Spinal cord (tissue), 10 donors: ENCODE data around the gene DDX28. TPM values are rescaled to one million over a fixed set of nuclear protein-coding genes. Genes with fewer than 3 reads are reported as not detected.
"Not testable (repeated sequence)": the region's sequence is repeated elsewhere in the genome, so short reads cannot be mapped to it uniquely, and the experiment has no call there.

ENCODE experiments used
- DNase-seq, 6 donors: peaks; one replicate each; pipeline versions ENCODE4 v3.0.0 to v3.0.0-alpha.2; 2013 to 2015; ENCODE audit warnings: low spot score in 6 of 6, low read depth in 4 of 6
- H3K27ac ChIP-seq: one replicate; pipeline ENCODE4 v1.5.1; 2013; ENCODE audit warnings: low read depth, low read length, control low read depth
- H3K27me3 ChIP-seq: one replicate; pipeline ENCODE4 v1.6.1; 2013; ENCODE audit warnings: low read length; ENCODE audit not compliant: control insufficient read depth, insufficient read depth
- H3K36me3 ChIP-seq: one replicate; pipeline ENCODE4 v1.6.1; 2013; ENCODE audit warnings: low read length; ENCODE audit not compliant: control insufficient read depth, insufficient read depth
- H3K4me1 ChIP-seq: one replicate; pipeline ENCODE4 v1.6.1; 2013; ENCODE audit warnings: low read length; ENCODE audit not compliant: control insufficient read depth, insufficient read depth
- H3K4me3 ChIP-seq: one replicate; pipeline ENCODE4 v1.5.1; 2013; ENCODE audit warnings: low read depth, low read length, control low read depth
- H3K9me3 ChIP-seq: one replicate; pipeline ENCODE4 v1.6.1; 2013; ENCODE audit warnings: low read length; ENCODE audit not compliant: control insufficient read depth, insufficient read depth
- WGBS: methylation state at CpG from one replicate; pipeline ENCODE4 v1.1.5; 2013; ENCODE audit warnings: missing lambda C conversion rate; ENCODE audit not compliant: insufficient coverage; 5-methylcytosine and 5-hydroxymethylcytosine counted together
- polyA plus RNA-seq, 2 donors: library from polyadenylated mRNA; unstranded; fragments of 120-200 nt; gene quantifications; one replicate each; pipeline ENCODE4 v1.2.1, GENCODE V29; 2013; ENCODE audit not compliant: insufficient read length in 2 of 2
- total RNA-seq, 2 donors: library from RNA; depleted of rRNA in 1 of 2; stranded (reverse); fragments of 120-200 nt in 1 of 2; fragments of >200 nt in 1 of 2; gene quantifications; one replicate each; pipeline versions ENCODE4 v1.2.3 to v1.2.4, GENCODE V29; 2013 to 2014
- donor health status: healthy.

DDX28 gene
- total and polyA plus RNA-seq, 4 donors: 6.9 to 9.7 (median 7.8) TPM

DNA sequence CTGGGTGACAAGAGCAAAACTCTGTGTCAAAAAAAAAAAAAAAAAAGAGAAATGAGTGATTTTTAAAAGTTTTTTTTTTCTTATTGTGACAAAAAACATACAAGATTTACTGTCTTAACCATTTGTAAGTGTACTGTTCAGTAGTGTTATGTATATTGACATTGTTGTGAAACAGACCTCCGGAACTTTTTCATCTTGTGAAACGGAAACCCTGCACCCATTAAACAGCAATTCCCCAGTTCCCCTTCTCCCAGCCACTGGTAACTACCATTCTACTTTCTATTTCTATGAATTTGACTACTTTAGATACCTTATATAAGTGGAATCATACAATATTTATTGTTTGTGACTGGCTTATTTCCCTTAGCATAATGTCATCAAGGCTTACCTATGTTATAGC is 18.8 kb upstream of the DDX28 start:
- WGBS: no CpG with 5 or more reads among the region's 2 CpGs
- no peaks in the 10 kb centered on the region for H3K9me3 ChIP-seq
- H3K4me3 ChIP-seq: no peak overlapping the region
- DNase-seq: no peak
- H3K27me3 ChIP-seq: no peaks in the 10 kb centered on the region
- peaks cover 37% of the 10 kb centered on the region for H3K36me3 ChIP-seq
- H3K4me1 ChIP-seq: no peaks in the 10 kb centered on the region
- no peak overlapping the region for H3K27ac ChIP-seq

DNA sequence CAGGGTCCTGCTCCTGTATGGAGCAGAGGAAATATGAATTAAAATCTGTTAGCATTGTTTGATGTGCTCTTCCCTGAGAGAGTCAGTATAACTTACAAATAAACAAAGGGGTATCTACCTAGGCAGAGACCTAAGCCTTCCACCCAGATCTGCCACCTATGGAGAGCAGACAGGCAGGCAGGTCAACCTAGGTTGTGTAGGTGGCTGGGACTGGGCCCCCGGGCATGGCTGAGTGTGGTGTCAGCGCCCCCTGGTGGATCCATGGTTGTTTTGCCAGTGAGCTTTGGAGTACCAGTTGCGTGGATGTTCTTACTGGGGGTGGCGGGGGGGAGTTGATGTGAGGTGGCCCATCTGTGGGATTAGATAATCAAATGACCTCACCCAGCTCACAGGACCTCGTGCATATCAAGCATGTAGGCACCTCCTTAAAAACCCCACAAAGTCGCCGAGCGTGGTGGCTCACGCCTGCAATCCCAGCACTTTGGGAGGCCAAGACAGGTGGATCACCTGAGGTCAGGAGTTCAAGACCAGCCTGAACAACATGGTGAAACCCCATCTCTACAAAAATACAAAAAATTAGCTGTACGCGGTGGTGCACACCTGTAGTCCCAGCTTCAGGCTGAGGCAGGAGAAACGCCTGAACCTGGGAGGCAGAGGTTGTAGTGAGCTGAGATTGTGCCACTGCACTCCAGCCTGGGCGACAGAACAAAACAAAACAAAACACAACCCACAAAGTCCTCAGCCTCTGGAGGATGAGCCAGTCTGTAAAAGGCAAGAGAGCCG is 17.7 kb upstream of the DDX28 start:
- WGBS: 89% methylated on average over 7 of the region's 14 CpGs
- Histone ChIP-seq H3K27ac (no peak overlapping the region), H3K4me1 (no peaks in the 10 kb centered on the region), H3K36me3 (peaks cover 36% of the 10 kb centered on the region), H3K27me3 (no peaks in the 10 kb centered on the region), H3K4me3 (no peak overlapping the region), H3K9me3 (no peaks in the 10 kb centered on the region)
- DNase-seq: peak in 4 of 6 donors; percentile 17 to 79 (median 56)

DNA sequence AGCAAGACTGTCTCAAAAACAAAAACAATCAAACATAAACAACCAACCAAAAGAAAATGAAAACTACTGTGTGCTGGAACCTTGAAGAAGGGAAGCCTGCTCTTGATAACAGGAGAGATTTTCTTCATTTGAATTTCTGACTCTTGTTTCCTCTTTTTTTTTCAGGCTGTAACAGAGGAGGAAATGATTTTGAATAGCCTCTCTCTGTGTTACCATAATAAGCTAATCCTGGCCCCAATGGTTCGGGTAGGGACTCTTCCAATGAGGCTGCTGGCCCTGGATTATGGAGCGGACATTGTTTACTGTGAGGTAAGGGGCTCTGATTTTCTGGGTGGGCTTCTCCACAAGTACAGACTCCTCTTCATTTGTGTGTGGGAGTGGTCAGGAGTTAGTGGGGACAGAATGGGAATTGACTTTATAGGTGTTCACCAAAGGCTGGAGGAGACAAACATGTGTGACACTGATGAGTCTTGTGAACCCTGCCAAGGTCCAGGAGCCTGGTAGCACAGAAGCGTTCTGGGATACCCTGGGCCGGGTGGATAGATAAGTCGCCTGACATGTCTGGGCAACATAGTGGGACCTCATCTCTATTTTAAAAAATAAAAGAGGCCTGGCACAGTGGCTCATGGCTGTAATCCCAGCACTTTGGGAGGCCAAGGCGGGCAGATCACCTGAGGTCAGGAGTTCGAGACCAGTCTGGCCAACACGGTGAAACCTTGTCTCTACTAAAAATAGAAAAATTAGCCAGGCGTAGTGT is 15.0 kb upstream of the DDX28 start:
- WGBS: 97% methylated on average over 7 of the region's 9 CpGs
- Histone ChIP-seq H3K4me3 (no peak overlapping the region), H3K36me3 (peaks cover 24% of the 10 kb centered on the region), H3K27me3 (no peaks in the 10 kb centered on the region), H3K9me3 (no peaks in the 10 kb centered on the region), H3K4me1 (no peaks in the 10 kb centered on the region), H3K27ac (no peak overlapping the region)
- no peak for DNase-seq

DNA sequence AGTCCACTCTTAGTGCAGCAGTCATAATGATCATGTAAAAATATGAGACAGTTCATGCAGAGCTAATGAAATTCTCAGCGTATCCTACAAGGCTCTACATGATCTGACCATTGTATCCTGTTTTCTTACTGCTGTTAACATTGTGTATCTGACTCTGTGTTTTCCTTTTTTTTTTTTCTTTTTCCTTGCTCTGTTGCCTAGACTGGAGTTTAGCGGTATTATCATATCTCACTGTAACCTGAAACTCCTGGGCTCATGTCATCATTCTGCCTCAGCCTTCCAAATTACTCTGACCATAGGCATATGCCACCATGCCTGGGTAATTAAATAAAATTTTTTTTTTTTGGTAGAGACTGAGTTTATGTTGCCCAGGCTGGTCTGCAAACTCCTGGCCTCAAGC is 12.2 kb upstream of the DDX28 start:
- DNase-seq: no peak
- Histone ChIP-seq H3K36me3 (peaks cover 18% of the 10 kb centered on the region), H3K27me3 (no peaks in the 10 kb centered on the region), H3K27ac (no peak overlapping the region), H3K9me3 (no peaks in the 10 kb centered on the region), H3K4me1 (no peaks in the 10 kb centered on the region), H3K4me3 (no peak overlapping the region)
- WGBS: no CpG with 5 or more reads among the region's 2 CpGs

DNA sequence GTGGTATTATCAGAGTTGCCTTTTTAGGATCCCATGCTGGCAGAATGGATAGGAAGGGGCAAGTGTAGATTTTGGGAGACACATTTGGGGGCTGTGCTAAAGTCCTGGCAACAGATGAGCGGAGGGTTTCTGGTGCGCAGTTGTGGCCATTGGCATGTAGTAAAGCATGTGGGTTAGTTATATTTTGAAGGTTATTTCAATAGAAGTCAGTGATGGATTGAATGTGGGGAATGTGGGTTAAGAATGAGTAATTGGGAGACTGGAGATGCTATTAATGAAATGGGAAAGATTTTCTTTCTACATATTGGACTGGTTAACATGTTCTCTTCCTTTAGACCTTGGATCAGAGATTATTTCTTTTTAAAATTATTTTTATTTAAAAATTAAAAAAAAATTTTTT is 10.1 kb upstream of the DDX28 start:
- no peaks in the 10 kb centered on the region for H3K27me3 ChIP-seq
- H3K36me3 ChIP-seq: peaks cover 10% of the 10 kb centered on the region
- no peaks in the 10 kb centered on the region for H3K9me3 ChIP-seq
- DNase-seq: no peak
- H3K4me3 ChIP-seq: no peak overlapping the region
- WGBS: 88% methylated on average over 2 of the region's 2 CpGs
- no peaks in the 10 kb centered on the region for H3K4me1 ChIP-seq
- no peak overlapping the region for H3K27ac ChIP-seq

DNA sequence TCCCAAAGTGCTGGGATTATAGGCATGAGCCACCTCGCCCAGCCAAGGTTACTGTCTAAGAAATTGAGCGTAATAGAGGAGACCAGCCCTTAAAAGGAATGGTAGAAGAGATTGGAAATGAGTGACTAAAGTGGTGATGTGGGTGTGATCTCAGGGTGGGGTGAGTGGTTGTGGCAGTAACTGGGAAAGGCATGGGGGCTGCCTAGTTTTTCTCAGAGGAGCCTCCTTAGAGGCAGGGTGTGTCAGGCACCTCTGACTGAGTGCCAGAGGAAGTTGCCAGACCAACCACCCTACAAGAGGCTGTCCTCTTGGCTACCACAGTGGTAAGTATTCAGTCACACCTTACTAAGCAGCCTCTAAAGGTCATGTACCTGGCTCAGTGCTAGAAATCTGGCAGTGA is 8.9 kb upstream of the DDX28 start:
- WGBS: 96% methylated on average over 2 of the region's 2 CpGs
- no peak for DNase-seq

DNA sequence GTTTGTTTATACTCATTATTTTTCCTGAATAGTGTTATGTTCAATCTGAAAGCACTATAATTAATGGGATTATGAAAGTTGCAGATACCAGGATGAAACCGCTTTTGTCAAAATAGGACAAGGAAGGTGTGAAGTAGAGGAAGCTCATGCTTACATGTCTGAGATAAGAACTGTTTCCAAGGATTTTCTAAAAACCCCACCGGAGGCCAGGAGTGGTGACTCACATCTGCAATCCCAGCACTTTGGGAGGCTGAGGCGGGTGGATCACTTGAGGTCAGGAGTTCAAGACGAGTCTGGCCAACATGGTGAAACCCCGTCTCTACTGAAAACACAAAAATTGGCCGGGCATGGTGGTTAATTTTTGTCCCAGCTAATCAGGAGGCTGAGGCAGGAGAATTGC is 7.1 kb upstream of the DDX28 start:
- peaks cover 26% of the 10 kb centered on the region for H3K36me3 ChIP-seq

More for the DNA sequence above, 8.9 kb upstream of the DDX28 start:
- Histone ChIP-seq H3K27ac (no peak overlapping the region), H3K27me3 (no peaks in the 10 kb centered on the region), H3K4me1 (no peaks in the 10 kb centered on the region), H3K36me3 (peaks cover 18% of the 10 kb centered on the region), H3K4me3 (no peak overlapping the region), H3K9me3 (no peaks in the 10 kb centered on the region)

DNA sequence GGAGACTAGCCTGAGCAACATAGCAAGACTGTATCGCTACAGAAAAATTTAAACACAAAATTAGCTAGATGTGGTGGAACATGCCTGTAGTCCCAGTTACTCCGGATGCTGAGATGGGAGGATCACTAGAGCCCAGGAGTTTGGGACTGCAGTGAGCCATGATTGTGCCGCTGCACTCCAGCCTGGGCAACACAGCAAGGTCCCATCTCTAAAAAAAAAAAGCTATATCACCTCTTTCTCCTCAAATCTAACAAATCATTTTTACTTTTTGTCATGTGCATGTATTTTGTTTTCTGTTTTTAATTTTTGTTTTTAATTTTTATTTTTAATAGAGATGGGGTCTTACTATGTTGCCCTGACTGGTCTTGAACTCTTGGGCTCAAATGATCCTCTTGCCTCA is 6.0 kb upstream of the DDX28 start:
- Histone ChIP-seq H3K9me3 (no peaks in the 10 kb centered on the region), H3K4me1 (peaks cover 2% of the 10 kb centered on the region), H3K27ac (no peak overlapping the region), H3K36me3 (peaks cover 26% of the 10 kb centered on the region), H3K27me3 (no peaks in the 10 kb centered on the region), H3K4me3 (no peak overlapping the region)
- no peak for DNase-seq
- WGBS: 94% methylated on average over 2 of the region's 3 CpGs

More for the DNA sequence above, 7.1 kb upstream of the DDX28 start:
- DNase-seq, H3K4me3 ChIP-seq, H3K9me3 ChIP-seq, H3K27ac ChIP-seq, H3K27me3 ChIP-seq, H3K4me1 ChIP-seq: not testable (repeated sequence)
- 91% methylated on average over 5 of the region's 6 CpGs for WGBS

DNA sequence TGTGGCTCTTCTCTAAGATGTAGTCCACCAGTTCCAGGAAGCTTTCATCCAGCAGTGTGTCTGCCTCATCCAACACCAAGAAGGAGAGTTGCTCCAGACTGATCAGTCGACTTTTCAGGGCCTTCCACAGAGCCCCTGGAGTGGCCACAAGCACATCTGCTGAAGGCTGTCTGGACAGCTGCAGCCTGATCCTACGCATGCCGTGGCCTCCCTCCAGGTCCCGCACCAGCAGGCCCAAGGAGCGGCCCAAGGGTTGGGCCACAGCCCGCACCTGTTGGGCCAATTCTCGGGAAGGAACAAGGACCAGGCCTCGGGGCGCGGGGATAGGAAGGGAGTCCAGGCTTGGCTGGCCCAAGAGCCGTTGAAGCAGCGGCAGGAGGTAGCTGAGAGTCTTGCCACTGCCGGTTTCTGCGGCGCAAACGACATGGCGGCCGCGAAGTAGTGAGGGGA is 729 bp downstream of the DDX28 start:
- Histone ChIP-seq H3K4me1 (peaks cover 24% of the 10 kb centered on the region), H3K4me3 (peak overlapping the region; percentile 97), H3K9me3 (no peaks in the 10 kb centered on the region), H3K27me3 (no peaks in the 10 kb centered on the region), H3K36me3 (peaks cover 20% of the 10 kb centered on the region), H3K27ac (no peak overlapping the region)
- DNase-seq: peak in 1 of 6 donors; percentile 3
- WGBS: 15% methylated on average over 19 of the region's 19 CpGs
